ENCODE data around the gene CAB39.

CAB39 gene

DNA sequence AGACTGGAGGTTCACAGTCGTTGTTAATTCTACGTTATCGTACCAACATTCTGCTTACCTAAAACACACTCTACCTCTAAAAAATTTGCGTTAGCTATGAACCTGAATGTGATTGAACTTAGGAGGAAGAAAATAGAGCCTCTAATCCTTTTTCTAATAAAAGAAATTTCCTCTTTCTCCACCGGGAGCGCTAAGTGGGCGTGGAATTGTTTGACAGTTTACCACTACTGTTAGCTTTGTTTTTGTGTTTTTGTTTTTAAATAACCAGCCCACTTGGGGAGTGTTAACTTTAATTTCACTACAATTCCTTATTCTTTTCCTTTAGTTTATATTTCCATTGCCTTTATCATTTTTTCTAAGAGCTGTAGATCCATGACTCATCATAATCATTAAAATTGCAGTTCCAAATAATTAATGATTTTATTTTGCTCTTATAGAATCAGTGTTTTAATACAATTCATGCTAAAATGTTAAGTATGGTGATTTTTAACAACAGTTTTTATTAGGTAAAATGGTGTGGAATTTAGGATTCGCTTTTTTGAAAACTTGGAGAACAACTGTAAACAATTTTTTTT is 97.1 kb downstream of the CAB39 start:
- DNase-seq (ENCODE audit: low read depth, low spot score) = no peak
- ChIA-PET CTCF (interaction anchor here (1.3 to 4.4 kb wide), 5 partner anchors 10 to 38 kb away, joined by 4 to 34 read pairs (median 5); no protein-coding TSS in a partner anchor), POLR2A (no interaction called here)
- H3K4me3 ChIP-seq (ENCODE audit: low read depth, low read length) = no peak overlapping the region
- TF ChIP-seq CTCF (IDR thresholded peaks at IDR 0.05; ENCODE audit: insufficient read depth, low read length, missing control alignments) = no peak

DNA sequence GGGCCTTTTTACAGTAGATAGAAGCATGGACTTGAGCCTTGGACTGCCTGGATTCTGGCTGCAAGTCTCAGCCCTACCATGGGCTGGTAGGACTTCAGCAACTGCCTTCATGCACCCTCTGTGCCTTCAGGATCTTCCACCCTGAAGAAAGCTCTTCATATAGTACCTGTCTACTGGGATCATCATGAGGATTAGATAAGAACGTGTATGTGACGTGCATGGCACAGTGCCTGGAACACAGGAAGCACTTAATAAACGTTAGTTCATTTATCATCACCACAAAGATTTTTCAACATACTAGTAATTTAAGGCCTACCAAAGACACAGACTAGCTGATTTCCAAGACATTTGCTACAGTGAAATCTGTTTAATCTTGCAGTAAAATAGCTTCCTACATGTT is 98.9 kb downstream of the CAB39 start:
- TF ChIP-seq CTCF (IDR thresholded peaks at IDR 0.05; ENCODE audit: insufficient read depth, low read length, missing control alignments) = no peak
- POLR2A ChIA-PET = no interaction called here
- no peak for DNase-seq (ENCODE audit: low read depth, low spot score)
- no peak overlapping the region for H3K4me3 ChIP-seq (ENCODE audit: low read depth, low read length)
- CTCF ChIA-PET = interaction anchor here (0.9 to 4.4 kb wide), 5 partner anchors 11 to 97 kb away, joined by 3 to 34 read pairs (median 5); no protein-coding TSS in a partner anchor

GRCh38 chr2:230812033-230812432 is 99.4 kb downstream of the CAB39 start:
- ChIA-PET CTCF (interaction anchor here (0.7 to 4.4 kb wide), 6 partner anchors 10 to 98 kb away, joined by 3 to 34 read pairs (median 4); no protein-coding TSS in a partner anchor), POLR2A (no interaction called here)
- no peak for TF ChIP-seq CTCF (IDR thresholded peaks at IDR 0.05; ENCODE audit: insufficient read depth, low read length, missing control alignments)
- DNase-seq (ENCODE audit: low read depth, low spot score) = no peak
- no peak overlapping the region for H3K4me3 ChIP-seq (ENCODE audit: low read depth, low read length)

DNA sequence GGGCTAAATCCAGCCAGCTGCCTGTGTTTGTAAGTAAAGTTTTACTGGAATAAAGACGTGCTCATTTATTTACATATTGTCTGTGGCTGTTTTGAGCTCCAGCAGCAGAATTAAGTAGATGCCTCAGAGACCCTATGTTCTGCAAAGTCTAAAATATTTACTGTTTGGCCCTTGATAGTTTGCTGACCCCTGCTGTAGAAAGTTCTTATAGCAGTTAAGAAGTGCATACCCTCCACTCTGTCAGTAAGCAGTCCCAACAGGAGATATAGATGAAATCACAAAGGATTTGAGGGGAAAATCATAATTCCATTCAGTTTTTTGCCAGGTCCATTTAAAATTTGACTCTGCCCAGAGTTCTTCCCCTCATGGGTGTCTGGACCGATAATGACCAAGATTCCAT is 102.0 kb downstream of the CAB39 start:
- POLR2A ChIA-PET = no interaction called here
- H3K4me3 ChIP-seq (ENCODE audit: low read depth, low read length) = no peak overlapping the region
- CTCF ChIA-PET = interaction anchor here (0.6 to 3.6 kb wide), 11 partner anchors 9 to 200 kb away, joined by 3 to 36 read pairs (median 4); no protein-coding TSS in a partner anchor
- no peak for DNase-seq (ENCODE audit: low read depth, low spot score)
- no peak for TF ChIP-seq CTCF (IDR thresholded peaks at IDR 0.05; ENCODE audit: insufficient read depth, low read length, missing control alignments)

DNA sequence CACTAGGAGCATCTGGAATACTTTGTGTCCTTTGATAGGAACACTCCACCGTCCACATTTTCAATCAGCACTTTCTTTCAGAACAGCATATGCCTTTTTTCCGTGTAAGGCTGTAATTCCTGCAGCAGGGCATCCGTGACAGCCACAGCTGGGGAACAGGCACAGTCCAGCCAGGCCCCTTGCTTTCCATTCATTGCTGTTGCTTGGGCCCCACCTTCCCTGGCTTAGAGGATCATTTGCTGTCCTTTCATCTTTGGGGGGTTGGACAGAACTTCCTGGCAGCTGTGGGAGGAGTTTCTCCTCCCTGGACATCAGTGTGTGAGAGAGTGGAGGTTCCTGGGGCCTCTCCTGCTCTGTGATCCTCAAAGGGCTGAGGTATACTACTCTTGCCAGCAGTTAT is 102.4 kb downstream of the CAB39 start:
- no peak for TF ChIP-seq CTCF (IDR thresholded peaks at IDR 0.05; ENCODE audit: insufficient read depth, low read length, missing control alignments)
- ChIA-PET CTCF (interaction anchor here (0.9 to 3.6 kb wide), 7 partner anchors 8 to 201 kb away, joined by 3 to 36 read pairs (median 7); no protein-coding TSS in a partner anchor), POLR2A (no interaction called here)
- DNase-seq (ENCODE audit: low read depth, low spot score) = no peak
- H3K4me3 ChIP-seq (ENCODE audit: low read depth, low read length) = no peak overlapping the region

DNA sequence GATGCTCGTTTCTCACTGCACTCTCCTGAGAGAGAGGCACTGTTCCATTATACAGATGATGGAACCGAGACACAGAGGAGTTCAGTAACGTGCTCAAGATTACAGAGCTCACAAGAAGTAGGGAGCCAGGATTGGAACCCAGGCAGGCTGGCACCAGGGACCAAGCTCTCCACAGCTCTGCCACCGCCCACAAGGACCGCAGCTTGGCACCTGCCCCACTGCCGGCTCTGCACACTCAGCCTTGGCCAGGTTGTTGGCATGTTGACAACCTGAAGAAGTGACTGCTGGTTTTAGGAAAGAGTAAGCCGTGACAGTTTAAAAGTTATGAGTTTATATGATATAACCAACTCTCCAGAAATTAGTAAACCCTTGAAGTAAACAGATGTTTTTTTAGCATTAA is 104.1 kb downstream of the CAB39 start:
- no peak for TF ChIP-seq CTCF (IDR thresholded peaks at IDR 0.05; ENCODE audit: insufficient read depth, low read length, missing control alignments)
- CTCF ChIA-PET = interaction anchor here (0.8 to 3.6 kb wide), 7 partner anchors 7 to 200 kb away, joined by 3 to 36 read pairs (median 3); no protein-coding TSS in a partner anchor
- no peak for DNase-seq (ENCODE audit: low read depth, low spot score)
- POLR2A ChIA-PET = no interaction called here
- H3K4me3 ChIP-seq (ENCODE audit: low read depth, low read length) = no peak overlapping the region

Measured in AG04449 (cell line).